HUES6 (cell line): ENCODE results near the gene MICALL1.

ENCODE experiments used
- H3K27ac ChIP-seq: 2 replicates; pipeline ENCODE4 v1.7.0; 2013; ENCODE audit warnings: low read depth, mild to moderate bottlenecking, low read length, inconsistent platforms
- H3K27me3 ChIP-seq: 2 replicates; pipeline ENCODE4 v1.6.1; 2013; ENCODE audit warnings: low read length; ENCODE audit not compliant: control insufficient read depth, insufficient read depth
- H3K36me3 ChIP-seq: 2 replicates; pipeline ENCODE4 v1.6.1; 2013; ENCODE audit warnings: low read length; ENCODE audit not compliant: control insufficient read depth, insufficient read depth
- H3K4me1 ChIP-seq: 2 replicates; pipeline ENCODE4 v1.6.1; 2013; ENCODE audit warnings: low read length; ENCODE audit not compliant: control insufficient read depth, insufficient read depth
- H3K4me3 ChIP-seq: 2 replicates; pipeline ENCODE4 v1.5.1; 2013; ENCODE audit warnings: low read depth, low read length
- H3K9ac ChIP-seq: one replicate; pipeline ENCODE4 v1.6.1; 2013; ENCODE audit warnings: mild to moderate bottlenecking, low read length
- H3K9me3 ChIP-seq: 2 replicates; pipeline ENCODE4 v1.6.1; 2013; ENCODE audit warnings: low read depth, low read length; ENCODE audit not compliant: control insufficient read depth, insufficient read depth

The MICALL1 gene

GRCh38 chr22:37892566-37893335, 13.3 kb upstream of the MICALL1 start:
- Histone ChIP-seq H3K9ac (no peak overlapping the region), H3K4me1 (peaks cover 43% of the 10 kb centered on the region), H3K4me3 (no peak overlapping the region), H3K27me3 (no peaks in the 10 kb centered on the region), H3K9me3 (no peaks in the 10 kb centered on the region), H3K27ac (no peak overlapping the region), H3K36me3 (peaks cover 34% of the 10 kb centered on the region)

- Histone ChIP-seq H3K4me3 (no peak overlapping the region), H3K27me3 (no peaks in the 10 kb centered on the region), H3K4me1 (peaks cover 51% of the 10 kb centered on the region), H3K9me3 (no peaks in the 10 kb centered on the region), H3K36me3 (peaks cover 26% of the 10 kb centered on the region), H3K9ac (no peak overlapping the region), H3K27ac (0 out of 2 replicates have a peak overlapping the region, but pooled peaks have one; percentile 22)
These were observed 12.5 kb upstream of the MICALL1 start for GRCh38 chr22:37893583-37893983.

- peak overlapping the region; percentile 4 for H3K9ac ChIP-seq
- peak overlapping the region; percentile 47 for H3K27ac ChIP-seq
- peaks cover 12% of the 10 kb centered on the region for H3K36me3 ChIP-seq
- H3K9me3 ChIP-seq: no peaks in the 10 kb centered on the region
- no peaks in the 10 kb centered on the region for H3K27me3 ChIP-seq
- H3K4me3 ChIP-seq: peak overlapping the region; percentile 5; the same call in 1 of the 2 replicates
- H3K4me1 ChIP-seq: peaks cover 57% of the 10 kb centered on the region
These were observed 11.0 kb upstream of the MICALL1 start for GRCh38 chr22:37894939-37895670.

GRCh38 chr22:37896181-37896592, 9.9 kb upstream of the MICALL1 start:
- H3K4me3 ChIP-seq: no peak overlapping the region
- H3K9me3 ChIP-seq: no peaks in the 10 kb centered on the region
- H3K36me3 ChIP-seq: peaks cover 10% of the 10 kb centered on the region
- no peaks in the 10 kb centered on the region for H3K27me3 ChIP-seq
- H3K27ac ChIP-seq: peak overlapping the region; percentile 61; the same call in 1 of the 2 replicates
- H3K4me1 ChIP-seq: peaks cover 57% of the 10 kb centered on the region
- peak overlapping the region; percentile 23 for H3K9ac ChIP-seq

- Histone ChIP-seq H3K27me3 (no peaks in the 10 kb centered on the region), H3K4me3 (no peak overlapping the region), H3K4me1 (peaks cover 57% of the 10 kb centered on the region), H3K36me3 (peaks cover 3% of the 10 kb centered on the region; the same call in 1 of the 2 replicates), H3K9me3 (no peaks in the 10 kb centered on the region), H3K27ac (peak overlapping the region; percentile 61; the same call in 1 of the 2 replicates), H3K9ac (peak overlapping the region; percentile 3)
These were observed 9.2 kb upstream of the MICALL1 start for GRCh38 chr22:37896939-37897338.

- Histone ChIP-seq H3K27me3 (no peaks in the 10 kb centered on the region), H3K9me3 (no peaks in the 10 kb centered on the region), H3K4me3 (no peak overlapping the region), H3K36me3 (no peaks in the 10 kb centered on the region), H3K4me1 (peaks cover 57% of the 10 kb centered on the region), H3K9ac (peak overlapping the region; percentile 56), H3K27ac (peak overlapping the region; percentile 36; the same call in 1 of the 2 replicates)
These were observed 8.3 kb upstream of the MICALL1 start for GRCh38 chr22:37897807-37898206.

GRCh38 chr22:37898441-37899181, 7.5 kb upstream of the MICALL1 start:
- Histone ChIP-seq H3K4me1 (peaks cover 50% of the 10 kb centered on the region), H3K9me3 (no peaks in the 10 kb centered on the region), H3K9ac (peak overlapping the region; percentile 56), H3K27ac (peak overlapping the region; percentile 48; the same call in 1 of the 2 replicates), H3K36me3 (no peaks in the 10 kb centered on the region), H3K27me3 (no peaks in the 10 kb centered on the region), H3K4me3 (no peak overlapping the region)

GRCh38 chr22:37904572-37905533, 1.2 kb upstream of the MICALL1 start:
- Histone ChIP-seq H3K36me3 (0 out of 2 replicates have a peak, but pooled peaks cover 2% of the 10 kb centered on the region), H3K4me3 (peak overlapping the region; percentile 72), H3K27me3 (no peaks in the 10 kb centered on the region), H3K9ac (peak overlapping the region; percentile 82), H3K27ac (peak overlapping the region; percentile 39; the same call in 1 of the 2 replicates), H3K9me3 (no peaks in the 10 kb centered on the region), H3K4me1 (peaks cover 28% of the 10 kb centered on the region)

- Histone ChIP-seq H3K27ac (no peak overlapping the region), H3K9ac (peak overlapping the region; percentile 87), H3K4me1 (peaks cover 44% of the 10 kb centered on the region), H3K4me3 (peak overlapping the region; percentile 72), H3K36me3 (0 out of 2 replicates have a peak, but pooled peaks cover 2% of the 10 kb centered on the region), H3K27me3 (no peaks in the 10 kb centered on the region), H3K9me3 (no peaks in the 10 kb centered on the region)
These were observed 389 bp downstream of the MICALL1 start for GRCh38 chr22:37906364-37907008.
